Effector memory CD8-positive, alpha-beta T cell (primary cell): ENCODE results near the gene CACNA2D1.

Source experiments
- ATAC-seq: fragments of 150-1000 bp; cut with Tn5 transposase; replicated peaks from 2 replicates; pipeline ENCODE4 v1.10.0; 2021; ENCODE audit warnings: mild to moderate bottlenecking, moderate library complexity
- DNase-seq, 3 experiments: peaks; one replicate each; pipeline ENCODE4 v3.0.0; 2021
- H3K27ac Mint-ChIP-seq, 2 donors: one replicate each; pipeline ENCODE4 v1.8.0; 2022; ENCODE audit warnings: mild to moderate bottlenecking in 2 of 2, mixed read lengths in 2 of 2, moderate library complexity in 2 of 2
- H3K27me3 Mint-ChIP-seq, 2 donors: one replicate each; pipeline ENCODE4 v1.8.0; 2022; ENCODE audit warnings: mixed read lengths in 2 of 2
- H3K36me3 Mint-ChIP-seq: one replicate; pipeline ENCODE4 v1.8.0; 2022; ENCODE audit warnings: mild to moderate bottlenecking, moderate library complexity, mixed read lengths; ENCODE audit not compliant: insufficient read depth
- H3K4me1 Mint-ChIP-seq, 2 donors: one replicate each; pipeline ENCODE4 v1.8.0; 2022; ENCODE audit warnings: low read depth in 2 of 2, mixed read lengths in 2 of 2
- H3K4me3 Mint-ChIP-seq, 2 donors: one replicate each; pipeline ENCODE4 v1.8.0; 2022; ENCODE audit warnings: mild to moderate bottlenecking in 2 of 2, mixed read lengths in 2 of 2, moderate library complexity in 2 of 2
- H3K9me3 Mint-ChIP-seq, 2 donors: one replicate each; pipeline ENCODE4 v1.8.0; 2022; ENCODE audit warnings: mixed read lengths in 2 of 2

Gene CACNA2D1

GRCh38 chr7:82266081-82266480 lies 177.5 kb downstream of the CACNA2D1 start:
- no peak for DNase-seq
- H3K4me1 Mint-ChIP-seq = no peaks in the 10 kb centered on the region
- H3K9me3 Mint-ChIP-seq = peaks cover 2 to 8% of the 10 kb centered on the region in 2 donors
- no peak for ATAC-seq
- H3K36me3 Mint-ChIP-seq = no peaks in the 10 kb centered on the region
- H3K27me3 Mint-ChIP-seq = no peaks in the 10 kb centered on the region
- H3K4me3 Mint-ChIP-seq = no peak overlapping the region
- no peak overlapping the region for H3K27ac Mint-ChIP-seq

- ATAC-seq = no peak
- no peak for DNase-seq
- Mint-ChIP-seq H3K27ac (no peak overlapping the region), H3K9me3 (peaks cover 2 to 8% of the 10 kb centered on the region in 2 donors), H3K4me3 (no peak overlapping the region), H3K27me3 (no peaks in the 10 kb centered on the region), H3K4me1 (no peaks in the 10 kb centered on the region), H3K36me3 (no peaks in the 10 kb centered on the region)
These were observed 178.7 kb downstream of the CACNA2D1 start for GRCh38 chr7:82264783-82265305.

GRCh38 chr7:82263920-82264782 lies 179.4 kb downstream of the CACNA2D1 start:
- Mint-ChIP-seq H3K27ac (no peak overlapping the region), H3K27me3 (no peaks in the 10 kb centered on the region), H3K9me3 (peaks cover 2 to 5% of the 10 kb centered on the region in 2 donors), H3K36me3 (no peaks in the 10 kb centered on the region), H3K4me3 (no peak overlapping the region), H3K4me1 (no peaks in the 10 kb centered on the region)
- ATAC-seq = no peak
- DNase-seq = no peak

- no peak for DNase-seq
- Mint-ChIP-seq H3K9me3 (peaks cover 4 to 8% of the 10 kb centered on the region in 2 donors), H3K27me3 (no peaks in the 10 kb centered on the region), H3K27ac (no peak overlapping the region), H3K36me3 (no peaks in the 10 kb centered on the region), H3K4me1 (no peaks in the 10 kb centered on the region), H3K4me3 (no peak overlapping the region)
- ATAC-seq = no peak
These were observed 185.4 kb downstream of the CACNA2D1 start for GRCh38 chr7:82258181-82258580.

- peaks cover 3% of the 10 kb centered on the region for H3K36me3 Mint-ChIP-seq
- H3K4me3 Mint-ChIP-seq = no peak overlapping the region
- no peaks in the 10 kb centered on the region for H3K4me1 Mint-ChIP-seq
- peaks cover 4 to 8% of the 10 kb centered on the region in 2 donors for H3K9me3 Mint-ChIP-seq
- H3K27ac Mint-ChIP-seq = no peak overlapping the region
- H3K27me3 Mint-ChIP-seq = no peaks in the 10 kb centered on the region
- ATAC-seq = no peak
- no peak for DNase-seq
These were observed 186.4 kb downstream of the CACNA2D1 start for GRCh38 chr7:82257118-82257695.

GRCh38 chr7:82255706-82256105 lies 187.9 kb downstream of the CACNA2D1 start:
- Mint-ChIP-seq H3K4me1 (no peaks in the 10 kb centered on the region), H3K27ac (no peak overlapping the region), H3K27me3 (no peaks in the 10 kb centered on the region), H3K36me3 (peaks cover 3% of the 10 kb centered on the region), H3K4me3 (no peak overlapping the region), H3K9me3 (peaks cover 2 to 8% of the 10 kb centered on the region in 2 donors)
- ATAC-seq (no peak), DNase-seq (no peak)

GRCh38 chr7:82250598-82250997 lies 193.0 kb downstream of the CACNA2D1 start:
- H3K4me1 Mint-ChIP-seq = no peaks in the 10 kb centered on the region
- peaks cover 8 to 10% of the 10 kb centered on the region in 2 donors for H3K9me3 Mint-ChIP-seq
- no peaks in the 10 kb centered on the region for H3K27me3 Mint-ChIP-seq
- DNase-seq (no peak), ATAC-seq (no peak)
- no peak overlapping the region for H3K27ac Mint-ChIP-seq
- no peak overlapping the region for H3K4me3 Mint-ChIP-seq
- H3K36me3 Mint-ChIP-seq = peaks cover 6% of the 10 kb centered on the region

- peaks cover 3 to 9% of the 10 kb centered on the region in 2 donors for H3K9me3 Mint-ChIP-seq
- no peak for DNase-seq
- H3K36me3 Mint-ChIP-seq = peaks cover 6% of the 10 kb centered on the region
- ATAC-seq = no peak
- H3K27ac Mint-ChIP-seq = no peak overlapping the region
- H3K27me3 Mint-ChIP-seq = no peaks in the 10 kb centered on the region
- no peaks in the 10 kb centered on the region for H3K4me1 Mint-ChIP-seq
- H3K4me3 Mint-ChIP-seq = no peak overlapping the region
These were observed 193.6 kb downstream of the CACNA2D1 start for GRCh38 chr7:82249979-82250378.

- Mint-ChIP-seq H3K27ac (no peak overlapping the region), H3K4me1 (no peaks in the 10 kb centered on the region), H3K4me3 (no peak overlapping the region), H3K27me3 (no peaks in the 10 kb centered on the region), H3K9me3 (peaks cover 0 to 8% of the 10 kb centered on the region in 2 donors), H3K36me3 (peaks cover 6% of the 10 kb centered on the region)
- DNase-seq (no peak), ATAC-seq (no peak)
These were observed 195.7 kb downstream of the CACNA2D1 start for GRCh38 chr7:82247814-82248433.

- DNase-seq (no peak), ATAC-seq (no peak)
- Mint-ChIP-seq H3K27me3 (no peaks in the 10 kb centered on the region), H3K27ac (no peak overlapping the region), H3K4me3 (no peak overlapping the region), H3K9me3 (peaks cover 0 to 10% of the 10 kb centered on the region in 2 donors), H3K4me1 (no peaks in the 10 kb centered on the region), H3K36me3 (peaks cover 4% of the 10 kb centered on the region)
These were observed 198.5 kb downstream of the CACNA2D1 start for GRCh38 chr7:82244947-82245517.

GRCh38 chr7:82241356-82241755 lies 202.2 kb downstream of the CACNA2D1 start:
- DNase-seq = no peak
- Mint-ChIP-seq H3K27me3 (no peaks in the 10 kb centered on the region), H3K36me3 (no peaks in the 10 kb centered on the region), H3K27ac (no peak overlapping the region), H3K4me3 (no peak overlapping the region), H3K4me1 (no peaks in the 10 kb centered on the region), H3K9me3 (peaks cover 6 to 7% of the 10 kb centered on the region in 2 donors)
- ATAC-seq = no peak

- Mint-ChIP-seq H3K27ac (no peak overlapping the region), H3K4me1 (no peaks in the 10 kb centered on the region), H3K4me3 (no peak overlapping the region), H3K27me3 (no peaks in the 10 kb centered on the region), H3K36me3 (no peaks in the 10 kb centered on the region), H3K9me3 (peaks cover 3 to 7% of the 10 kb centered on the region in 2 donors)
- ATAC-seq (no peak), DNase-seq (no peak)
These were observed 207.9 kb downstream of the CACNA2D1 start for GRCh38 chr7:82235713-82236112.

GRCh38 chr7:82234457-82235049 lies 209.0 kb downstream of the CACNA2D1 start:
- H3K4me3 Mint-ChIP-seq = no peak overlapping the region
- H3K27ac Mint-ChIP-seq = no peak overlapping the region
- H3K4me1 Mint-ChIP-seq = no peaks in the 10 kb centered on the region
- H3K27me3 Mint-ChIP-seq = no peaks in the 10 kb centered on the region
- no peak for ATAC-seq
- H3K36me3 Mint-ChIP-seq = no peaks in the 10 kb centered on the region
- DNase-seq = no peak
- H3K9me3 Mint-ChIP-seq = peaks cover 3 to 7% of the 10 kb centered on the region in 2 donors
